HEK293 (cell line): Measurements from ENCODE around the gene CRIP2.
A peak's percentile ranks its signal among the peaks of the same experiment; 100 is the strongest.

ENCODE experiments used
- GLIS1 ChIP-seq: fragments of 450-650 bp; formaldehyde crosslinking; IDR thresholded peaks from 2 replicates; pipeline ENCODE4 v1.5.1; 2016; ENCODE audit warnings: missing biosample characterization, missing genetic modification characterization
- HOXA7 ChIP-seq: sonication (generic); formaldehyde crosslinking; IDR thresholded peaks from 2 replicates; pipeline ENCODE4 v1.8.1; 2022; ENCODE audit warnings: missing genetic modification reagents, borderline replicate concordance
- KLF8 ChIP-seq: fragments of 450-650 bp; formaldehyde crosslinking; IDR thresholded peaks from 2 replicates; pipeline ENCODE4 v1.5.1; 2016; ENCODE audit warnings: missing biosample characterization, missing genetic modification characterization
- MYNN ChIP-seq: fragments of 450-650 bp; formaldehyde crosslinking; IDR thresholded peaks from 2 replicates; pipeline ENCODE4 v1.5.1; 2016; ENCODE audit warnings: missing biosample characterization, missing genetic modification characterization, borderline replicate concordance
- RBAK ChIP-seq: fragments of 450-650 bp; formaldehyde crosslinking; IDR thresholded peaks from 2 replicates; pipeline ENCODE4 v1.5.1; 2016; ENCODE audit warnings: missing biosample characterization, missing genetic modification characterization
- SP2 ChIP-seq: fragments of 450-650 bp; formaldehyde crosslinking; IDR thresholded peaks from 2 replicates; pipeline ENCODE4 v1.5.1; 2016; ENCODE audit warnings: missing biosample characterization, missing genetic modification characterization
- SP7 ChIP-seq: fragments of 450-650 bp; formaldehyde crosslinking; IDR thresholded peaks from 2 replicates; pipeline ENCODE4 v1.5.1; 2016; ENCODE audit warnings: missing biosample characterization, missing genetic modification characterization
- ZBTB1 ChIP-seq: fragments of 450-650 bp; formaldehyde crosslinking; IDR thresholded peaks from 2 replicates; pipeline ENCODE4 v1.5.1; 2016; ENCODE audit warnings: missing biosample characterization, missing genetic modification characterization
- ZBTB10 ChIP-seq: fragments of 450-650 bp; formaldehyde crosslinking; IDR thresholded peaks from 2 replicates; pipeline ENCODE4 v1.5.1; 2016; ENCODE audit warnings: missing biosample characterization, missing genetic modification characterization
- ZBTB17 ChIP-seq: fragments of 450-650 bp; formaldehyde crosslinking; IDR thresholded peaks from 2 replicates; pipeline ENCODE4 v1.5.1; 2016; ENCODE audit warnings: missing biosample characterization, missing genetic modification characterization
- ZBTB48 ChIP-seq: fragments of 450-650 bp; formaldehyde crosslinking; IDR thresholded peaks from 2 replicates; pipeline ENCODE4 v1.5.1; 2016; ENCODE audit warnings: missing biosample characterization, missing genetic modification characterization
- ZFHX2 ChIP-seq: fragments of 450-650 bp; formaldehyde crosslinking; conservative IDR thresholded peaks from 2 replicates; pipeline ENCODE4 v1.5.1; 2016; ENCODE audit warnings: missing biosample characterization, missing genetic modification characterization
- ZFP3 ChIP-seq: fragments of 450-650 bp; formaldehyde crosslinking; IDR thresholded peaks from 2 replicates; pipeline ENCODE4 v1.5.1; 2016; ENCODE audit warnings: low read depth, missing biosample characterization, missing genetic modification characterization
- ZFP41 ChIP-seq: fragments of 450-650 bp; formaldehyde crosslinking; IDR thresholded peaks from 2 replicates; pipeline ENCODE4 v1.5.1; 2016; ENCODE audit warnings: missing biosample characterization, missing genetic modification characterization, borderline replicate concordance
- ZIC2 ChIP-seq: fragments of 450-650 bp; formaldehyde crosslinking; IDR thresholded peaks from 2 replicates; pipeline ENCODE4 v1.5.1; 2016; ENCODE audit warnings: missing biosample characterization, missing genetic modification characterization
- ZNF366 ChIP-seq: fragments of 450-650 bp; formaldehyde crosslinking; conservative IDR thresholded peaks from 2 replicates; pipeline ENCODE4 v1.5.1; 2016; ENCODE audit warnings: missing biosample characterization, missing genetic modification characterization
- ZNF391 ChIP-seq: fragments of 450-650 bp; formaldehyde crosslinking; IDR thresholded peaks from 2 replicates; pipeline ENCODE4 v1.5.1; 2016; ENCODE audit warnings: low read depth, missing biosample characterization, missing genetic modification characterization, borderline replicate concordance
- ZNF398 ChIP-seq: fragments of 450-650 bp; formaldehyde crosslinking; IDR thresholded peaks from 2 replicates; pipeline ENCODE4 v1.5.1; 2017; ENCODE audit warnings: missing biosample characterization, missing genetic modification characterization
- ZNF518A ChIP-seq: fragments of 450-650 bp; formaldehyde crosslinking; conservative IDR thresholded peaks from 2 replicates; pipeline ENCODE4 v1.5.1; 2016; ENCODE audit warnings: low read depth, missing biosample characterization, missing genetic modification characterization
- ZNF600 ChIP-seq: fragments of 450-650 bp; formaldehyde crosslinking; IDR thresholded peaks from 2 replicates; pipeline ENCODE4 v1.5.1; 2016; ENCODE audit warnings: missing biosample characterization, missing genetic modification characterization
- ZNF626 ChIP-seq: fragments of 450-650 bp; sonication (Bioruptor Pico); formaldehyde crosslinking; IDR thresholded peaks from 2 replicates; pipeline ENCODE4 v1.5.1; 2018; ENCODE audit warnings: missing biosample characterization, missing genetic modification characterization, inconsistent platforms
- ZNF660 ChIP-seq: fragments of 450-650 bp; IDR thresholded peaks from 2 replicates; pipeline ENCODE4 v1.5.1; 2018; ENCODE audit warnings: missing biosample characterization, mild to moderate bottlenecking, missing genetic modification characterization
- TF ChIP-seq, protein P1 (sequence below): fragments of 450-650 bp; formaldehyde crosslinking; IDR thresholded peaks from 2 replicates; pipeline ENCODE4 v1.5.1; 2017; ENCODE audit warnings: missing biosample characterization, missing genetic modification characterization
- TF ChIP-seq, protein P2 (sequence below): fragments of 450-650 bp; formaldehyde crosslinking; IDR thresholded peaks from 2 replicates; pipeline ENCODE4 v1.5.1; 2016; ENCODE audit warnings: missing biosample characterization, missing genetic modification characterization

CRIP2 gene

GRCh38 chr14:105479431-105480158, 5.0 kb downstream of the CRIP2 start (continued):
- TF ChIP-seq ZBTB10 (tag by site-specific recombination) (peak; percentile 44; the same call in 1 of the 2 replicates), ZNF518A (tag by site-specific recombination) (no peak), KLF8 (peak; percentile 86), MYNN (tag by site-specific recombination) (no peak), SP2 (tag by site-specific recombination) (peak; percentile 24), ZNF366 (tag by site-specific recombination) (no peak), ZNF391 (tag by site-specific recombination) (no peak), ZNF626 (tag by site-specific recombination) (no peak), RBAK (tag by site-specific recombination) (no peak), ZFP3 (no peak), ZBTB1 (tag by site-specific recombination) (no peak), ZBTB17 (tag by site-specific recombination) (peak; percentile 57; the same call in 1 of the 2 replicates), HOXA7 (CRISPR knock-in tag) (no peak), GLIS1 (tag by site-specific recombination) (peak; percentile 79), ZNF398 (tag by site-specific recombination) (no peak), SP7 (tag by site-specific recombination) (no peak), ZIC2 (tag by site-specific recombination) (peak; percentile 40; the same call in 1 of the 2 replicates), ZFHX2 (tag by site-specific recombination) (peak; percentile 86), ZNF660 (tag by site-specific recombination) (no peak), ZBTB48 (tag by site-specific recombination) (peak; percentile 44; the same call in 1 of the 2 replicates), ZNF600 (tag by site-specific recombination) (0 out of 2 replicates have a peak, but pooled peaks have one; percentile 26), ZFP41 (no peak)
- TF ChIP-seq, protein P1, sequence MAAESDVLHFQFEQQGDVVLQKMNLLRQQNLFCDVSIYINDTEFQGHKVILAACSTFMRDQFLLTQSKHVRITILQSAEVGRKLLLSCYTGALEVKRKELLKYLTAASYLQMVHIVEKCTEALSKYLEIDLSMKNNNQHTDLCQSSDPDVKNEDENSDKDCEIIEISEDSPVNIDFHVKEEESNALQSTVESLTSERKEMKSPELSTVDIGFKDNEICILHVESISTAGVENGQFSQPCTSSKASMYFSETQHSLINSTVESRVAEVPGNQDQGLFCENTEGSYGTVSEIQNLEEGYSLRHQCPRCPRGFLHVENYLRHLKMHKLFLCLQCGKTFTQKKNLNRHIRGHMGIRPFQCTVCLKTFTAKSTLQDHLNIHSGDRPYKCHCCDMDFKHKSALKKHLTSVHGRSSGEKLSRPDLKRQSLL (tag by site-specific recombination): no peak
- TF ChIP-seq, protein P2, sequence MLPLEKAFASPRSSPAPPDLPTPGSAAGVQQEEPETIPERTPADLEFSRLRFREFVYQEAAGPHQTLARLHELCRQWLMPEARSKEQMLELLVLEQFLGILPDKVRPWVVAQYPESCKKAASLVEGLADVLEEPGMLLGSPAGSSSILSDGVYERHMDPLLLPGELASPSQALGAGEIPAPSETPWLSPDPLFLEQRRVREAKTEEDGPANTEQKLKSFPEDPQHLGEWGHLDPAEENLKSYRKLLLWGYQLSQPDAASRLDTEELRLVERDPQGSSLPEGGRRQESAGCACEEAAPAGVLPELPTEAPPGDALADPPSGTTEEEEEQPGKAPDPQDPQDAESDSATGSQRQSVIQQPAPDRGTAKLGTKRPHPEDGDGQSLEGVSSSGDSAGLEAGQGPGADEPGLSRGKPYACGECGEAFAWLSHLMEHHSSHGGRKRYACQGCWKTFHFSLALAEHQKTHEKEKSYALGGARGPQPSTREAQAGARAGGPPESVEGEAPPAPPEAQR: no peak
